ENCODE data around the gene NR2C2.
"Not testable (repeated sequence)": the region's sequence is repeated elsewhere in the genome, so short reads cannot be mapped to it uniquely, and the experiment has no call there.

Gene NR2C2

GRCh38 chr3:14947100-14947885 is at the start of gene NR2C2:
TSS of gene NR2C2 (plus strand) at chr3:14947583. CDS start at chr3:15003915, 56,332 bp downstream.
- peak; percentile 74 for DNase-seq

GRCh38 chr3:14898929-14899328 is 48.5 kb upstream of the NR2C2 start:
- DNase-seq = no peak

GRCh38 chr3:14899993-14900618 is 47.3 kb upstream of the NR2C2 start:
- no peak for DNase-seq

GRCh38 chr3:14900881-14901873 is 46.2 kb upstream of the NR2C2 start:
- no peak for DNase-seq

- DNase-seq = no peak
Measured at GRCh38 chr3:14902719-14903118, 44.7 kb upstream of the NR2C2 start.

GRCh38 chr3:14903501-14903900 is 43.9 kb upstream of the NR2C2 start:
- not testable (repeated sequence) for DNase-seq

GRCh38 chr3:14905055-14905657 is 42.2 kb upstream of the NR2C2 start:
- DNase-seq = no peak

- DNase-seq = no peak
Measured at GRCh38 chr3:14906355-14906971, 40.9 kb upstream of the NR2C2 start.

GRCh38 chr3:14907043-14907966 is 40.1 kb upstream of the NR2C2 start:
- DNase-seq = no peak

- no peak for DNase-seq
Measured at GRCh38 chr3:14909250-14909649, 38.1 kb upstream of the NR2C2 start.

- no peak for DNase-seq
Measured at GRCh38 chr3:14911651-14912050, 35.7 kb upstream of the NR2C2 start.

- DNase-seq = no peak
Measured at GRCh38 chr3:14913071-14913925, 34.1 kb upstream of the NR2C2 start.

GRCh38 chr3:14913926-14914778 is 33.2 kb upstream of the NR2C2 start:
- DNase-seq = no peak

GRCh38 chr3:14914779-14915117 is 32.6 kb upstream of the NR2C2 start:
- DNase-seq = no peak

- no peak for DNase-seq
Measured at GRCh38 chr3:14915636-14916222, 31.7 kb upstream of the NR2C2 start.

GRCh38 chr3:14918356-14918860 is 29.0 kb upstream of the NR2C2 start:
- DNase-seq = no peak

- DNase-seq = no peak
Measured at GRCh38 chr3:14920536-14920935, 26.8 kb upstream of the NR2C2 start.

- peak; percentile 87 for DNase-seq
Measured at GRCh38 chr3:14921034-14921616, 26.3 kb upstream of the NR2C2 start.
